GM18517 (cell line): ENCODE results near the gene TF.

ENCODE experiments used
- ATAC-seq: cut with Tn5 transposase; IDR thresholded peaks from one replicate; pipeline ENCODE4 v1.9.1; 2021; ENCODE audit warnings: mild to moderate bottlenecking, moderate library complexity; ENCODE audit not compliant: unreplicated experiment

The TF gene

DNA sequence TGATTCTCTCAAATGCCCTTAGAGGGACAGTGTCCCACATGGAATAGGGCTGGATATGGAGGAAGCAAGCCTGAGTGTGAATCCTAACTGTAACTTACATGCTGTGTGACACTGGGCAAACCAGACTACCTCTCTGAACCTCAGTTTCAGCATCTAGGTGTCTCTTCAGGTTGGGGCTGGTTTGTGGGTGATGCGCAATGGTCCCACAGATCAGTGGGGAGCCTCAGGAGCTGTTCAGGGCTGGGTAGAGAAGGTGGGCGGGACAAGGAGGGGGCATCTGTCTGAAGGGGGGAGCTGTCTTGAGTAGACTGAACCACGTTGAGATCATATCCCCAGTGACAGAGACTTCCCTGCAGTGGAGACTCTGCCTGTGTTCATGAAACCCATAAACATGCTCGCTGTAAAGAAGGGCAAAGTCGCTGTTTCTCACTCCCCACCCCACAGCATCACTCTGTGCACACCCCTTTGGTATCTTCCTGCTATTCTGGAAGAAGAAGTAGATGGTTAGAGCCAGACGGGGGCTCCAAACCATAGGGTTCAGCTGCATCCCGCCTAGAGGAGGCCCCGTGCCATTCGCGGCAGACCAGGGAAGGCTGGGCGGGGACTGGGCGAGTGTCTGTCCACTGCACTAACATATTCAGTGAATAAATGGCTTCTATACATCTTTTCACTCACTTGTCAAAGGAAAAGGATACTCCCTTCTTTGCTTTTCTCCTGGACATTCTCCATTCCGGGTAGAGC is 87.9 kb downstream of the TF start:
- no peak for ATAC-seq

DNA sequence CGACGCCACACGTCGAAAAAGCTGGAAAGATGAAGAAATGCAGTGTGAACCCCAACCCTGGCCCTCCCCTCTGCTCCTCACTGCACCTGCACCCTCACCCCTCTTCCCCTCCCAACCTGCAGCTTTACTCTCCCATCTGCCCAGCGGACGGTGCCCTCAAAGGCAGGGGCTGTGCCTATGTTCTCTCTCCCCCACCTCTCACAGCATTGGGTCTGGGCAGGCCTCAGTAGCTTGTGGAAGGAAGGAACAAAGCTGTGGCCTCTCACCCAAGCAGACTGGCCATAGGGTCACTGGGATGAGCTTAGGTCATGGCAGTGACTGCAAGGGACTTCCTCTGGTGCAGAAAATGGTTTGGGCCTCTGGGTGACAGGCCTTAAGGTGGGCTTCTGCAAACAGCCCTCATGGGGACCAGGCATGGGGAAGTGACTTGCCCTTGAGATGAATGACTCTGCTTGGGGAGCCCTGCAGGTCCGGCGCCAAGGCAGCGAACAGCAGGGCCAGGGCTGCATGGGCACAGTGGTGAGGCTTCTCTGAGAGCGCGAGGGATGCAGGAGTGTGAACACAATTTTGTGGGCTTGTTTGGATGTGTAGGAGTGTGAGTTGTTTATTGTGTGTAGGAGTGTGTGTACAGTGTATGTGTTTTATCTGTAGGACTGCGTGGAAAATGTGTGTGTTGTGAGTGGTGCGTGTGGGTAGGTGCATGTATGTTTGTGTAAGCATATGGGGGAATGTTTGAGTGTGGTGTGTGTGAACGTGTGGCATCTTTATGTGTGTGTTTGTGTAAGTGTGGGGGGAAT is 88.6 kb downstream of the TF start:
- ATAC-seq: no peak

DNA sequence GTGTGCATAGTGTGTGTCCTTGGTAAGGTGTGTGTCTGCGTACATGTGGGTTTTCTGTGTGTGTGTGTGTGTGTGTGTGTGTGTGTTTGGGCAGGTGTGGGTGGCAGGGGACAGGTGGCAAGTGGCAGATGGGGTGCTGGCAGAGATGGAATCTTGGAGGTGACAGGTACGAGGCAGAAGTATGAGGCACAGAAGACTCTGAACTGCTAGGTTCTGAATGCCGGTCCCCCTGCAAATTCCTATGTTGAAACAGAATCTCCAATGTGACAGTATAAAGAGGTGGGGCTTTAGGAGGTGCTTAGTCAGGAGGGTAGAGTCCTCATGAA is 89.2 kb downstream of the TF start:
- ATAC-seq: no peak

DNA sequence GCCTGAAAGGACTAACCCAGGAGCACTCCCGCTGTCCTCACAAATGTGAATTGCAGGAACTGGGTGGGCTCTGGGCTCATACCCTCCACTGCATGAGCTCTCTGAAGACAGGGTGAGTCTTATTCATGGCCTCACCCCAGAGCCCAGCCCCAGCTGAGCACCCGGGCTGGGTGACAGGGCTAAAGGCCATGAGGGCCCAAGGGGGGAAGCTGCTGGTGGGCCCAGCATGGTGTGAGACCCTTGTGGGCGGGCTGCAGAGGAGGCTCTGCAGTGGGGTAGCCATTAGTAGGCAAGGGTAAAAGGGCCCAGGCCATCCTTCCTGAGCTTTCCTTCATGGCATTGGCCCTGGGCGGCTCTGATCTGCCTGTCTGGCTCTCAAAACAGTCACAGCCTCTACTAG is 89.8 kb downstream of the TF start:
- ATAC-seq: no peak

DNA sequence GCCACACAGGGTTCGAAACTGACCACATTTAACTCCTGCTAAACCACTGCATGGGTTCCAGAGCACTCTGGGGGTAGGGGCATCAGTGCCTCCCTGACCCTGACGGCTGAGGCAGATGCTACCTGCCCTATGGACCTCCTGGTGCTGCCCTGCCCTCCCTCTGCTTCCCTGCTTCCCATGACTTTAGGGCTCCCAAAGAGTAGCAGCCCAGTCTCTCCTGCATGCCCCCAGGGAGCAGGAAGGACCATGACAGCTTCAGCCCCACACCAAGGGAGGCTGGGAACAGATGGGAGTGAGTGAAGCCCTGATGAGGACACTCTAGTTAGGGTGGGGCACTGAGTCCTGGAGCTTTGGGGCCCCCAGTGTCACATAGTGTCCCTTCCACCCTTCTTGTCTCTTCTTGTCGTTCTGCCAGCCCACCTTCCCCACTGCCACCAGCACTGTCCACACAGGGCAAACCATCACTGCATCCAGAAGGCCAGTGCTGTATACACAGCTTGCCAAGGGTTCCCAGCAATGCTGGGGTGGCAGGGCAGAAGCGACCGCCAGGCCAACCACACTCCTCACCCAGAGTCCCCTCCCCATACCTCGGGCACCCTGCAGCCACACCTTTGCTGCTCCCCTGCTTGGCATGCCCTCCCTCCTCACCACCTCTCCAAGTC is 90.4 kb downstream of the TF start:
- no peak for ATAC-seq

DNA sequence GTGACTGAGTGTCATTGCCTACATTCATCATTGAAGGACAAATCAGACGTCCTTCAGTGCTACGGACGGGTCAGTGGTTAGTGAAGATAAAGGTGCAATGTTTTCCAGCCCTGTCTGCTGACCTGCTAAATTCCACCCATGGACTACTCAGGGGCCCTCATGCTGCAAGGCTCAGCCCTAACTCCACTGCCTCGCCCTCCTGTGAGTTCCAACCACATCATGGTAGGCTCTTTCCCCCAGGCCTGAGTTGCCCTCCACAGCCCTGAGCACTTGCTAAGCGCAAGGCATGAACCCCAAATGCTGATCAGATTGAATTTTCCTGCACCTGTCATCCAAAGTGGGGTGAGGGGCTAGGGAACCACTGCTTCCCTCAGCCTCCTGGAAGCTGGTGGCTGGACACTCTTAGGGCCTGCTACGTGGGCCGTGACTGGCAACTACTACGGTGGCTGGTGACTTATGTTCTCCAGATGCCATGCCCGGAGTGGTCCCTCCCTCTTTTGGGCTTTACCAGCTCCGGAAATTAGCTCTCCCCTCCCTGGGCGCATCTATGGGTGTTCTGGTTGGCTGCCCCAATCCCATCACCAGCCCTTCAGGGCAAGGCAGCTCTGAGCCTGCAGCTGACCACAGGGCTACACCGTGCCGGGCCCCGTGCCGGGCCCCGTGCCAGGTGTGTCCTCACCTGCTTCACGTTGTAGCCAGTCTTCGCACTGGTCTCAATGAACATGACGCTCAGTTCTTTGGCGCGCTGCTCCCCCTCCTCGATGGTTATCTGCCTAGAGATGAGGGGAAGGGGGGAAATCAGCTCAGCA is 91.5 kb downstream of the TF start:
- ATAC-seq: no peak

DNA sequence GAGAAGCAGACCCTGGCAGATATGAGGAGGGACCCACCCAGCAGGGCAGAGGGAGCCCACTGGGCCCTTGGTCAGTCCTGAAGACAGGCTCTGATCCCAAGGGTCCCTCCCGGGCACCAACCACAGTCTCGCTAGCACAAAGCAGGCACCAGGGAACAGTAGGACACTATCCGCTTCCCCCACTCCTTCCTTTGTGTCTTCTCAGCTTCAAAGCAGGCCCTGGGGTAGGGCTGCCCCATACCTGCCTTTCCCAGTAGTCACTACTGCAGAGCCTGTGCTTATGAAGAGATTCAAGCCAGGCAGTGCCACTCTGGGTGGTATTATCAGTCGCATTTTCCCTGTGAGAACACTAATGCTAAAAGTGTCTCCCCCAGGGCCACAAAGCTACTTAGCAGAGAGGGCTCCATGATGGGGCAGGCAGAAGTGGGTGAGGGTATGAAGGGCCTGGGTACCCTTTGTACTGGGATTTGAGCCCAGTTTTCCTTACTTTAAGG is 92.2 kb downstream of the TF start:
- ATAC-seq: no peak

DNA sequence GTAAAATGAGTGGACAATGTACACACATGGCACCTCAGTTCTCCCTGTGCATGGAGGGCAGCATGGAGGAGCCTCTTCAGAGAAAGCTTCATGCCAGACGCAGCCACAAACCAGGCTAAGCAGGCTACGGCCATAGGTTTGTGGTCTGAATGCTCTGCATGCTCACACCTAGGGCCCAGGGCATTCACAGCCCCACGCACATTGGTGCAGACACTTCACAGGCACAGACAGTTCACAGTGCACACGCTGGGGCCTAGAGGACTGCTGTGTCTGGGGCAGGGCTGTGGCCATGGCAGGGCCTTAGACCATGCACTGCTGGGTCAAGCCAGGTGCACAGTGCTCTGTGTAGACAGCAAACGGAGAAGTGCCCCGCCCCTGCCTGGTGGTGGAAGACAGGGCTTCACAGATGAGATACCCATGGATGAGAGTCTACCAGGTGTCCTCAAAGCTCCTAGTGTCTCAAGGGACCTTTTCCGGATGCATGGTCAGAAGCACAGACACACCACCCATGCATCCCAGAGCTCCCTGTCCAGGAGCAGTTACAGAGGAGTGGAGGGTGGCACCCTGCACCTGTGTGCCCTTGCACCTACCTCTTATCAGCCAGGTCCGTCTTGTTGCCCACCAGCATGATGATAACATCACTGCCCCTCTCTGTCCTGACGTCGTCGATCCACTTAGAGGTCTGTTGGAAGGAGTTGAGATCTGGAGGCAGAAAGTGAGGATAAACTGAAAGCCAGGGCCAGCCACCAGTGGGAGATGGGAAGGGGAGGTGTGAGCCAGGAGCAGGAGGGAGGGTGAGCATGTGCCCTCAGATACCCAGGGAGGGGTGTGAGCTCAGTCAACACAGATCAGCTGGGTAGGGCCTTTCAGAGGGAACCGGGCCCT is 93.0 kb downstream of the TF start:
- ATAC-seq: no peak

DNA sequence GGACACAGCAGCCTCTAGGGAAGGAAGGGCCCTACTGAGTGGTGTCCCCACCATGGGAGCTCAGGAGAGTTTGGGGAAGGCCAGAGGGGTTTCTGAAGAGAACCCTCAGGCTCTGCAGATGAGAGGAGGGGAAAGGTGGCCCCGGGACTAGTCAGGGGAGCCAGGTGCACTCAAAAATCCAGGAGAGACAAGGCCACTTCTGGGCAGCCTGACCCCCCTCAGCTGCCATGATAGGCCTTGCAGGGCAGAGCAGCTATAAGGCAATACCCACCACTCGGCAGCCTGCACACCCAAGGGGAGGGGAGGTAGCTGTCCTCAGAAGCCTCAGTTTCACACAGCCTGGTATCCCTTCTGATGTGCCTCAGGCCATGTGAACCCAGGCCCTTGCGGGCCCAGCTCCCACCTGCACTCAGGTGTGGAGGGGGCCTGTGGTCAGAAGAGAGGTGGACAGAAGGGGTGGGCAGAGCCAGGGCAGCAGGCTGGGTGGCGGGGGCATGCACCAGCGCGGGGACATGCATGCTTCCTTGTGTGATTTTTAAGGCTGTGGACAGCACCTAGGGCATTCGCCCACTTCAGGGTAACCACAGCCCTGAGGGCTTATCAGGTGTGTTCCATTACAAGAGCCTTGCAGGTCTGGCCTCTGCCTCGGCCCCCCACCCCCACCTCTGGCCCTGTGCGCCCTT is 94.0 kb downstream of the TF start:
- ATAC-seq: no peak

DNA sequence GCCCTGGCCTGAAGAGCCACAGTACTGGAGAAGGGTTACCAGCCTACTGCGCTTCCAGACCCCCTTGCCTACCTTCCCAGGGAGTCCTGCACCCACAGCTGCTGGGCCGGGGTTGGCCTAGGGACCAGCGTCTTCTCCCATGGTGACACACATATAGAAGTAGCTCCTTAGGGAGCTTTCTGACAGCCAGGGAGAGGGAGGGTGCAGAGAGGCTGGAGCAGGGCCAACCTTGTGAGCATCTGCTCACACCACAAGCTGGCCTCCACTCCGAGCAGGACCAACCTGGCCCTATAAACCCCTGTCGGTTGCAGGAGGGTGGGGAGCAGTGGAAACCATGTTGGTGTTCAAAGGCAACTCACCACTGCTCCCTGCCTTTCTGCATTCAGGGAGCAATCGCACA is 94.6 kb downstream of the TF start:
- no peak for ATAC-seq

DNA sequence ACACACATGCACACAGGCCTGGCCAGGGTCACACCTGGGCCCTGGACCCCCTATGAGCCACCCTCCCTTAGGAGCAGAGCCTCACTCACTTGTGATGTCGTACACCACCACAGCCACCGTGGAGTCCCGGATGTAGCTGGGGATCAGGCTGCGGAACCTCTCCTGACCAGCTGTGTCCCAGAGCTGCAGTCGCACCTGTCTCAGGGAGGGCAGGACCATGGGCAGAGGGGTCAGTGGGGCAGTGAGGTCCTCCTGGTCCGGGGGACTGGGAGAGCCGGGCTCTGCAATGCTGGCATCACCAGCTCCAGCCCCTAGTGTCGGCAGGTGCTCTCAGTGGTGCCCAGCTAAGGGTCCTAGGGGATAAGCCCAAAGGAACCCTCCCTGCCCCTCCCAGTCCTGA is 95.0 kb downstream of the TF start:
- ATAC-seq: no peak

DNA sequence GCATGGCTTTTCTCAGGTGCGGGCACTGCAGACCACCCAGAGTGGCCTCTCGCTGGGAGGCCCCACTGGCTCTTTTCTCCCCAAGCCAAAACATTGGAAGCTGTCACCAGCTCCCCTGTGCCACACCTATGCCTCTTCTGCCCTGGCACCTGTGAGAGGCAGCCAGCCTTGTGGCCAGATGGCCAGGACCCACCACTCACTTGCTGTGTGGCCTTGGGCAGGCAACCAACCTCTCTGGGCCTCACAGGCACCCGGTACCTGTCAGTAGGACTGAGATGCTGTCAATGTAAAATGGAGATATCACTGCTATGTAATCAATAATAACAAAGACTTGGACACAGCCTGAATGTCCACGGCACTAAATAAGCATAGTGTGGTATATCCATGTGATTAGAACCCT is 96.0 kb downstream of the TF start:
- no peak for ATAC-seq

DNA sequence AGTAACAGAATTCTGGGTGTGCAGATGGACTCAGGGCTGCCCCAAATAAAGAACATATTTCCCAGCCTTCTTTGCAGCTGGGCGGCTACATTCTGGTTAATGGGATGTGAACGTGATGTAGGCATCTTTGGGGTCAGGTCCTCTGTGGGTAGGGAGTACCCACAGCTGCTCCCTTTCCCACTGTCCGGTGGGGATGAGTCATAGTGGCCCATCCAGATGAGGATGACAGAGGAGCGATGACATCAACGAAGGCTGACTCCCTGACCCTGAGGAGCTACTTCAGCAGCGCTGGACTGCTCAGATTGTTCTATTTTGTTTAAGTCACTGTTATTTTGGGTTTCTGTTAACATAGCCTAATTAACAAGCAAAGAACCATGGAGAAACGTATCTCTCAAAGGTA is 97.4 kb downstream of the TF start:
- ATAC-seq: no peak

DNA sequence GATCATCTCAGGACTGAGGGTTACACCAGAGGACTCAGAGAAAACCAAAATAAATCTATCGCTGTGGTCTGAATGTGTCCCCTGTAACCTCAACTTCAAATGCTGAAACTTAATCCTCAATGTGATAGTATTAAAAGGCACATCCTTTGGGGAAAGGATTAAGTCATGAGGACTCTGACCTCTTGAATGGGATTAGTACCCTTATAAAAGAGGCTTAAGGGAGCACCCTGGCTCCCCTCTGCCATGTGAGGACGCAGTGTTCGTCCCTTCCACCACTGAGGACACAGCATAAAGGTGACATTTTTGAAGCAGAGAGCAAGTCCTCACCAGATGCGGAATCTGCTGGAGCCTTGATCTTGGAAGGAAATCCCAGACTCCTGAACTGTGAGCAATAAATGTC is 98.9 kb downstream of the TF start:
- ATAC-seq: no peak
